ENCODE results near the gene TBCB.
"Not testable (repeated sequence)": the region's sequence is repeated elsewhere in the genome, so short reads cannot be mapped to it uniquely, and the experiment has no call there.

TBCB gene, protein sequence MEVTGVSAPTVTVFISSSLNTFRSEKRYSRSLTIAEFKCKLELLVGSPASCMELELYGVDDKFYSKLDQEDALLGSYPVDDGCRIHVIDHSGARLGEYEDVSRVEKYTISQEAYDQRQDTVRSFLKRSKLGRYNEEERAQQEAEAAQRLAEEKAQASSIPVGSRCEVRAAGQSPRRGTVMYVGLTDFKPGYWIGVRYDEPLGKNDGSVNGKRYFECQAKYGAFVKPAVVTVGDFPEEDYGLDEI

DNA sequence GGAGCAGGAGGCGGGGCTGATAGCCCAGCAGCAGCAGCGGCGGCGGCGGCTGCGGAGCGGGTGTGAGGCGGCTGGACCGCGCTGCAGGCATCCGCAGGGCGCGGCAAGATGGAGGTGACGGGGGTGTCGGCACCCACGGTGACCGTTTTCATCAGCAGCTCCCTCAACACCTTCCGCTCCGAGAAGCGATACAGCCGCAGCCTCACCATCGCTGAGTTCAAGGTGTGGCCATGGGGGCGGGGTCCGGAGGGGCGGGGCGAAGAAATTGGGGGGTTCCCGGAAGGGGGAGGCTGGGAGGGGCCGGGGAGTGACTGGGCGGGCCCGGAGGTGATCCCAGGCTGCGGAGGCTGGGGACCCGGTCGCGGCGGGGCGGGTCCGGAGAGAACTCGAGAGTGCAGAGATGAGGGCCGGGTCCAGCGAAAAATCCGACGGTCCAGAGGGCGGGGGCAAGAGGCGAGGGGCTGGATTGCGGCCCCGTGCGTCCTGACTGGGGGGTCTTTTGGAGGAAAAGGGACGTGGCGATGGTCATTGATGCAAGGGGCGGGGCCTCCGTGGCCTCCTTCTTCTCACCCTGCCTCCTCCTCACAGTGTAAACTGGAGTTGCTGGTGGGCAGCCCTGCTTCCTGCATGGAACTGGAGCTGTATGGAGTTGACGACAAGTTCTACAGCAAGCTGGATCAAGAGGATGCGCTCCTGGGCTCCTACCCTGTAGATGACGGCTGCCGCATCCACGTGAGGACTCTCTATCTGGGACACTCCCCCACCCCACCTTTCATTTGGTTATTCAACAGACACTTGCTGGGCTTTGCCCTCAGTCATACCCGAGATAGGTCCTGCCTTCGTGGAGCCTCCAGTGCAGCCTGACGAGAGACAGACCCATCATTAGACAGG is at the start of gene TBCB:
TSS of gene TBCB (plus strand) at position 16 of the 891 bp plus-strand sequence. CDS start at position 109, 93 bp downstream.
- no peak for DNase-seq

DNA sequence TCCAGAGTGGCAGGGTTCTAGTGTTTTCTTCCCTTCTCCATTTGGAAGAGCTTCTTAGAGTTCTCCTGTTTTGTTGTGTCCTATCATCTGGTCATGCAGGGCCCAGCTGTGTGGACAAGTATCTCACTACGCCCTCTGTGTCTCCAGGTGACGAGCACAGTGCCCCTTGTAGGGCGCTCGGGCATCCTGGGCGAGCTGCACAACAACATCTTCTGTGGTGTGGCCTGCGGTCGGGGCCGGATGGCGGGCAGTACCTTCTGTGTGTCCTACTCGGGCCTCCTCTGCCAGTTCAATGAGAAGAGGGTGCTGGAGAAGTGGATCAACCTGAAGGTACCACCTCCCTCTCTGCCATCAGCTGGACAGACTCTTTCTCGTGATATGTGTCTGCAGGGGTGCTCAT is 47.6 kb upstream of the TBCB start:
- no peak for DNase-seq

DNA sequence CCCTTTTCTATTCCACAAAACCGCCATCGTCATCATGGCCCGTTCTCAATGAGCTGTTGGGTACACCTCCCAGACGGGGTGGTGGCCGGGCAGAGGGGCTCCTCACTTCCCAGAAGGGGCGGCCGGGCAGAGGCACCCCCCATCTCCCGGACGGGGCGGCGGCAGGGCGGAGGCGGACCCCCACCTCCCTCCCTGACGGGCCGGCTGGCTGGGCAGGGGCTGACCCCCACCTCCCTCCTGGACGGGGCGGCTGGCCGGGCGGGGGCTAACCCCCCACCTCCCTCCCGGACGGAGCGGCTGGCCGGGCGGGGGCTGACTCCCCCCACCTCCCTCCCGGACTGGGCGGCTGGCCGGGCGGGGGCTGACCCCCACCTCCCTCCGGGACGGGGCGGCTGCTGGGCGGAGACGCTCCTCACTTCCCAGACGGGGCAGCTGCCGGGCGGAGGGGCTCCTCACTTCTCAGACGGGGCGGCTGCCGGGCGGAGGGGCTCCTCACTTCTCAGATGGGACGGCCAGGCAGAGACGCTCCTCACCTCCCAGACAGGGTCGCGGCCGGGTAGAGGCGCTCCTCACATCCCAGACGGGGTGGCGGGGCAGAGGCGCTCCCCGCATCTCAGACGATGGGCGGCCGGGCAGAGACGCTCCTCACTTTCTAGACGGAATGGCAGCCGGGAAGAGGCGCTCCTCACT is 46.3 kb upstream of the TBCB start:
- not testable (repeated sequence) for DNase-seq

GRCh38 chr19:36072081-36072480 is 43.2 kb upstream of the TBCB start:
- DNase-seq, result no peak

GRCh38 chr19:36073121-36073876 is 42.0 kb upstream of the TBCB start:
- no peak for DNase-seq

DNA sequence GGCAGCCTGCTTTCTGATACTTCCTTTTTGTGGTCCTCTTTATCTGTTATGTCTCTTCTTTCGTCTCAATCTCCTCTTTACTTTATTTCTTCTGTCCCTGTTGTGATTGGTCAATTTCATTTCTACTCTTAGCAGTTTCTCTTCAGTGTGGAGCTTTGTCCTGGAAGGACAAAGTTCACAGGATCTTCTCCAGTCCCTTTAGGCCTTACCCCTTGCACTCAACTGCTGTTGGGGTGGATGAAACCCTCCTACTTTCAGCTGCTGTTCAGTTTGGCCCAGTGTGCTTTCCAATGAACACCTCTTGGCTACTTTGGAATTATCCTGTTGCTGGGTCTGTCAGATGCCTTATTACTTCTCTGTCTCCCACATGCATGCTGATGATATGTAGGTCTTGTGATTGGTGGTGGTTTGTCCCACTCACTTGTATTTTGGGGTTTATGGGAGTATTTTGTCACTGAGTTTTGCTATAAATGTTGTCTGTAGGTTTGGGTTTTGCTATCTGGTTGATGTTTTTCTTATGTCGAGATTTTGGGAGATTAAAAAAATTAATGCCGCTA is 35.8 kb upstream of the TBCB start:
- DNase-seq, result no peak

GRCh38 chr19:36081385-36081784 is 33.9 kb upstream of the TBCB start:
- DNase-seq, result no peak

DNA sequence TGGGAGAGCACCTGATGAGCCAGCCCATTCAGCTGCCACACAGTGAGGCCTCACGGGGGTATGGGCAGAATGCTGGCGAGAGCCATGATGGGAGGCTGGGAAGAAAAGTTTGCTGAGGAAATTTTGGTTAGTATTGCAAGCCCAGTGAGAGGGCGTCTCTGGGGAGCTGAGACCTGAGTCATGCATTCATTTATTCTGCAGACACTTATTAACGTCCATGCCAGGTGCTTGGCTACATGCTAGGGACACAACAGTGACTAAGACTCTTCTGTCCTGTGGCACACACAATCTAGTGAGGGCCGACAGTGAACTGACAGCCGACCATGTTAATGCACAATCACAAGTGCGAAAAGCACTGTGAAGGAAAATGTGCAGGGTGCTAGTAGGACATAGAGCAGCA is 33.4 kb upstream of the TBCB start:
- no peak for DNase-seq

DNA sequence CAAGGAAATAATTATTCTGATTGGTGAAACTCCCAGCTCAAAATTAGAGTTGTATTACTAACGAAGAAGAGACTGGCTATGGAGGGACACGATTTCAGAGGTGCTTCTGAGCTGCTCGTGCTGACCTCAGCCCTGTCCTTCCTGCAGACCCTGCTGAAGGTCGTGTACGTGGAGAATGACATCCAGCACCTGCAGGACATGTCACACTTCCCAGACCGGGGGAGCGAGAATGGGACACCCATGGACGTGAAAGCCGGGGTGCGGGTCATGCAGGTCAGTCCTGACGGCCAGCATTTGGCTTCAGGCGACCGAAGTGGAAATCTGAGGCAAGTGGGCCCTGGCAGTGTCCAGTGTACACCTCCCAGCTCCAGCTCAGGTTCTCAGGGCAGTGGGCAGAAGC is 32.4 kb upstream of the TBCB start:
- DNase-seq, result no peak

DNA sequence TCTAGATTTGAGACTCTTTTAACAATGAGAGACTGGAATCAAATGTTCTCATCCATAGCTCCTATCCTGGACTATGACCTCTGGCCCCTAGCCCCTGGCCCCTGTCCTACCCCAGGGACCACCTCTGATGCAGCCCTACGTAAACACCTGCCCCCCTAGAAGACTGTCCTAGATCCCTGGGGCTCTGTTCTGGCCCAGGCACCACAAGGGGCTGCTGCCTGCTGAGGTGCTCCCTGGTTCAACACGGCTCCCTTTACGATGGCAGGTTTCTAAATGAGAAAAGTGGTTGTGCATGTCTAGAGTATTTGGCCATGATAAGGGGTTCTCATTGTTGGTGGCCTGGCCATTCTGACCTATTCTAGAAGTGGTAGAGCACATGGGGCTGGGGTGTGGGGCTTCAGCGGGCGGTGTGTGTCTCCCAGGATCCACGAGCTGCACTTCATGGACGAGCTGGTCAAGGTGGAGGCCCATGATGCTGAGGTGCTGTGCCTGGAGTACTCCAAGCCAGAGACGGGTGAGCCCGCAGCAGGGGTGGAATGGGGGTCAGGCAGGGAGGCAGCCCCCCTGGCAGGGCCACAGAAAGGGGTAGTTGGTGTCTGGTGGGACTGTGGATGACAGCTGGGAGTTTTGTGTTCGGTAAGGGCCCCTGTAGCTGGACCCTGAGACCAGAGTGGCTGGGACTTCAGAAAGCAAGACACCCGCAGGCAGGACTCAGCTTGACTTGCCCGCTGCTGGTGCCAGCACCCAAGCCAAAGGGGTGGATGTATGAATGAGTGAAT is 30.8 kb upstream of the TBCB start:
- no peak for DNase-seq

DNA sequence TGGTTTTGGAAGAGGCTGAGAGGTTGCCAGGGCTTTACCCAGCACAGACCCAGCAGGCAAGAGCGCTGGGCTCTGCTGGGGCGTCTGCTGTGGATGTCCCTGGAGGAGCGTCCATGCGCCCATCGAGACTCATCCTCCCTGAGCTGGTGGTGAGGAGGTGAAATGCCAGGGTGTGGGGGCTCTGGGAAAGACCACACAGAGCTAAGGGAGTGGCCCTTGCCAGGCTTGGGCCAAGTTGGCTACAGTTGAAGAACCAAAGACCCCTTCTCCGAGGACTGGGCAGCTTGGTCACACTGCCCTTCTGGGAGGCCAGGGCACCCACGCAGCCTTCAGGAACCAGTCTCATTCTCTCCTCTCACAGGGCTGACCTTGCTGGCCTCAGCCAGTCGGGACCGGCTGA is 28.9 kb upstream of the TBCB start:
- DNase-seq, result no peak

GRCh38 chr19:36089847-36090246 is 25.4 kb upstream of the TBCB start:
- DNase-seq, result no peak

DNA sequence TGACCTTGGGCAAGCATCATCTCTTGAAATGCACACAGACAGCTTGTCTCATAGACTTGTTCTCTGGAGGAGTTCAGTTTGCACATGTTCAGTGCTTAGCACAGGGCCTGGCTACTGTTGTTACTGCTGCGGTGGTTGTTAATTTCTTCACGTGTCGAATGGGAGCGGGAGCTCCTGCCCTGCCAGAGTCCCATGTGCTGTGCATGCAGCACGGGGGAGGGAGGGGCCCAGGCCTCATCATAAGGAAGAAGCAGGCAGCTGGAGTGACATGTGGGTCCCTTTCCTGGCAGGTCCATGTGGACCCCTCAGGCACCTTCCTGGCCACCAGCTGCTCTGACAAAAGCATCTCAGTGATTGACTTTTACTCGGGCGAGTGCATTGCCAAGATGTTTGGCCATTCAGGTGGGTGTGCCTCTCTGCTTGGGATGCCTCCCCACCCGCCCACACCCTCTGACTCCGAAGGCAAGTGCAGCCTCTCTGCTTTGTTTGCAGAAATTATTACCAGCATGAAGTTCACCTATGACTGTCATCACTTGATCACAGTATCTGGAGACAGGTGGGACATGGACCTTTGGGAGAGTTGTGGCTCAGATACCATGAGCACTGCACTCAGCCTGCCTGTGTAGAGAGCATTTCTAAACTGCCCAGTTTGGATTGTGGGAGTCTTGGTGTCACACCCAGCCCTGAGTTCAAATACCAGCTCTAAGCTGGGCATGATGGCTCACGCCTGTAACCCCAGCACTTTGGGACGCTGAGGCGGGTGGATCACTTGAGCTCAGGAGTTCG is 24.2 kb upstream of the TBCB start:
- no peak for DNase-seq

DNA sequence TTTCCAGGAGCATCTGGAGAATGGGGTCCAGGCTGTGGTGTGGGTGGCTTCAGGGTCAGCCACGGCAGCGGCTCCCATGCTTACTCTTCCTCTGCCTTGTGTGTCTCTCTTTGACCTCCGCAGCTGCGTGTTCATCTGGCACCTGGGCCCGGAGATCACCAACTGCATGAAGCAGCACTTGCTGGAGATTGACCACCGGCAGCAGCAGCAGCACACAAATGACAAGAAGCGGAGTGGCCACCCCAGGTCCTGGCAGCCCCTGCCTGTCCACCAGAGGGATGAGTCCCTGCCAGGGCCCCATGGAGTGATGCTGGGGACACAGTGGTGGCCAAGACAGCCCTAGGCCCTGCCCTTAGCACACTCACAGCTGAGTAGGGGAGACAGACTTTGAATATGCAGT is 22.7 kb upstream of the TBCB start:
- DNase-seq, result no peak

GRCh38 chr19:36093146-36093662 is 22.1 kb upstream of the TBCB start:
- no peak for DNase-seq

- no peak for DNase-seq
Observed at GRCh38 chr19:36093687-36094086, 21.6 kb upstream of the TBCB start.

DNA sequence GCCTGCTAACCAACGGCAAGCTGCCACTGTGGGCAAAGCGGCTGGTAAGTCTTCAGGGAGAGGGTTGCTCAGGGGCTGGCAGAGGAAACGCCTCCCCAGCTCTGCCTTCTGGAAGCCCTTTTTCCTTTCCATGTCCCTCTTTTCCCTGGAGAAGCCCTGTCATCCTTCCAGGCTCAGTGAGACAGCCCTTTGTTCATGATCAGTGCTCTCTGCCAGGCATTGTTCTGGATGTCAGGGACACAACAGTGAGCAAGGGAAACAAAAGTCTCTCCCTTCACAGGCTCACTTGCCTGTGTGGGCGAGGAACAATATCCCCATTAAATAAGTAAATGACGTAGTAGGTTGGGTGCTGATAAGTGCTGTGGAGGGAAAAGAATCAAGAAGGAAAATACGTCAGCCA is 18.2 kb upstream of the TBCB start:
- no peak for DNase-seq

- DNase-seq, result no peak
Observed at GRCh38 chr19:36099166-36099785, 16.0 kb upstream of the TBCB start.

- DNase-seq, result no peak
Observed at GRCh38 chr19:36100476-36100875, 14.8 kb upstream of the TBCB start.

Data from CD4-positive, alpha-beta T cell treated with Interleukin-4 for 4 hours (primary cell).